ENCODE data around the gene SH3RF3. TPM values are rescaled to one million over a fixed set of nuclear protein-coding genes. Genes with fewer than 3 reads are reported as not detected.

Gene SH3RF3
- total and polyA plus RNA-seq, 4 donors = 2.9 to 9.7 (median 8.6) TPM

GRCh38 chr2:109174626-109175349 lies 45.8 kb downstream of the SH3RF3 start:
- peaks cover 0 to 1% (median 0%) of the 10 kb centered on the region in 4 donors for H3K9me3 ChIP-seq (ENCODE audit: control insufficient read depth in 4 of 4, insufficient read depth in 3 of 4, low read length in 3 of 4)
- no peaks in the 10 kb centered on the region for H3K27me3 ChIP-seq (ENCODE audit: control insufficient read depth in 3 of 3, insufficient read depth in 3 of 3, low read length in 2 of 3)
- ATAC-seq (ENCODE audit: insufficient read depth, low FRiP score) (no peak), DNase-seq (no peak)
- 85 to 87% methylated on average over 7 of the region's 7 CpGs for WGBS, 2 donors
- no peak for TF ChIP-seq CTCF (IDR thresholded peaks at IDR 0.05; ENCODE audit: control extremely low read depth, extremely low read depth)
- peaks cover 7 to 33% (median 20%) of the 10 kb centered on the region in 5 donors for H3K4me1 ChIP-seq (ENCODE audit: control insufficient read depth in 5 of 5, insufficient read depth in 5 of 5, low read length in 5 of 5)
- H3K9ac ChIP-seq (ENCODE audit: insufficient read depth in 1 of 2, low read length in 2 of 2) = no peak overlapping the region
- H3K4me3 ChIP-seq = no peak overlapping the region
- peak overlapping the region in 1 of 2 donors; percentile 78 for H3K27ac ChIP-seq (ENCODE audit: low read depth in 1 of 2, low read length in 1 of 2)
- H3K36me3 ChIP-seq (ENCODE audit: control insufficient read depth in 4 of 4, insufficient read depth in 4 of 4, low read length in 4 of 4) = no peaks in the 10 kb centered on the region

GRCh38 chr2:109175350-109175678 lies 46.3 kb downstream of the SH3RF3 start:
- Histone ChIP-seq H3K4me3 (no peak overlapping the region), H3K27ac (ENCODE audit: low read depth in 1 of 2, low read length in 1 of 2) (no peak overlapping the region), H3K9ac (ENCODE audit: insufficient read depth in 1 of 2, low read length in 2 of 2) (no peak overlapping the region), H3K36me3 (ENCODE audit: control insufficient read depth in 4 of 4, insufficient read depth in 4 of 4, low read length in 4 of 4) (no peaks in the 10 kb centered on the region), H3K27me3 (ENCODE audit: control insufficient read depth in 3 of 3, insufficient read depth in 3 of 3, low read length in 2 of 3) (no peaks in the 10 kb centered on the region), H3K9me3 (ENCODE audit: control insufficient read depth in 4 of 4, insufficient read depth in 3 of 4, low read length in 3 of 4) (peaks cover 0 to 1% (median 0%) of the 10 kb centered on the region in 4 donors), H3K4me1 (ENCODE audit: control insufficient read depth in 5 of 5, insufficient read depth in 5 of 5, low read length in 5 of 5) (peaks cover 7 to 34% (median 20%) of the 10 kb centered on the region in 5 donors)
- ATAC-seq (ENCODE audit: insufficient read depth, low FRiP score) (no peak), DNase-seq (no peak)
- 52 to 57% methylated on average over 3 of the region's 3 CpGs for WGBS, 2 donors
- no peak for TF ChIP-seq CTCF (IDR thresholded peaks at IDR 0.05; ENCODE audit: control extremely low read depth, extremely low read depth)

- Histone ChIP-seq H3K9ac (ENCODE audit: insufficient read depth in 1 of 2, low read length in 2 of 2) (no peak overlapping the region), H3K36me3 (ENCODE audit: control insufficient read depth in 4 of 4, insufficient read depth in 4 of 4, low read length in 4 of 4) (no peaks in the 10 kb centered on the region), H3K27ac (ENCODE audit: low read depth in 1 of 2, low read length in 1 of 2) (no peak overlapping the region), H3K4me3 (no peak overlapping the region), H3K9me3 (ENCODE audit: control insufficient read depth in 4 of 4, insufficient read depth in 3 of 4, low read length in 3 of 4) (peaks cover 0 to 1% (median 0%) of the 10 kb centered on the region in 4 donors), H3K27me3 (ENCODE audit: control insufficient read depth in 3 of 3, insufficient read depth in 3 of 3, low read length in 2 of 3) (no peaks in the 10 kb centered on the region), H3K4me1 (ENCODE audit: control insufficient read depth in 5 of 5, insufficient read depth in 5 of 5, low read length in 5 of 5) (peaks cover 7 to 26% (median 20%) of the 10 kb centered on the region in 5 donors)
- no peak for TF ChIP-seq CTCF (IDR thresholded peaks at IDR 0.05; ENCODE audit: control extremely low read depth, extremely low read depth)
- DNase-seq = peak in 2 of 3 donors; percentile 52 to 68
- 53 to 68% methylated on average over 2 of the region's 2 CpGs for WGBS, 2 donors
- no peak for ATAC-seq (ENCODE audit: insufficient read depth, low FRiP score)
Measured at GRCh38 chr2:109176928-109177327, 47.9 kb downstream of the SH3RF3 start.

All from lung (tissue), 12 donors.